ENCODE measurements around the gene RIT2. TPM values are rescaled to one million over a fixed set of nuclear protein-coding genes. Genes with fewer than 3 reads are reported as not detected.

RIT2 gene
- total and polyA plus RNA-seq, 8 donors, result 0.12 TPM; not detected in 7

DNA sequence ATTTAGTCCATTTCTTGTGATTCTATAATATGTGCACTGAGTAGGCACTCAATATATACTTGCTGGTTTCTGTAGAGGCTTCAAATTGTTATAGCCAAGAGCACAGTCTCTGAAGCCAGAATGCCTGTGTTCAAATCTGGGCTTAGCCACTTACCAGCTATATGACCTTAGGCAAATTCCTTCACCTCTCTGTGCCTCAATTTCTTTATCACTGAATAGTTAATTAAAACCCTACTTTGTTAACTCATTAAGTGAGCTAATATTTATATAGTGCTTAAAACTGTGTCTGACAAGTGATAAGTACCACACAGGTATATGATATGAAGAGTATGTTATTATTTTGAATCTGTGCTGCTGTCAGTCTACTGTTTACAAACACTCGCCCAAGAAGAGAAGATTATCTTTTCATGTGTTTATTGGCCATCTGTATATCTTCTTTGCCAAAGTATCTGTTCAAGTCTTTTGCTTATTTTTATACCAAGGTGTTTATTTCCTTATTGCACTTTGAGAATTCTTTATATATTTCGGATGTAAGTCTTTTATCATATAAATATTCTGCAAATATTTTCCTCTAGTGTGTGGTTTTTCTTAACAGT is 1.3 kb upstream of the RIT2 start:
- no peaks in the 10 kb centered on the region for H3K4me1 ChIP-seq
- no peak overlapping the region for H3K27ac ChIP-seq
- intact Hi-C loops (cut with DNase I), result no loop called here
- FAIRE-seq, result no peak
- TF ChIP-seq CTCF (IDR thresholded peaks at IDR 0.05), result no peak
- ATAC-seq, result no peak
- no peak for DNase-seq
- H3K36me3 ChIP-seq, result no peaks in the 10 kb centered on the region
- no peaks in the 10 kb centered on the region for H3K9me3 ChIP-seq
- 37 to 46% methylated on average over 2 of the region's 2 CpGs for WGBS, 2 donors
- peaks cover 0 to 7% (median 0%) of the 10 kb centered on the region in 4 donors for H3K27me3 ChIP-seq
- no peak overlapping the region for H3K4me3 ChIP-seq

DNA sequence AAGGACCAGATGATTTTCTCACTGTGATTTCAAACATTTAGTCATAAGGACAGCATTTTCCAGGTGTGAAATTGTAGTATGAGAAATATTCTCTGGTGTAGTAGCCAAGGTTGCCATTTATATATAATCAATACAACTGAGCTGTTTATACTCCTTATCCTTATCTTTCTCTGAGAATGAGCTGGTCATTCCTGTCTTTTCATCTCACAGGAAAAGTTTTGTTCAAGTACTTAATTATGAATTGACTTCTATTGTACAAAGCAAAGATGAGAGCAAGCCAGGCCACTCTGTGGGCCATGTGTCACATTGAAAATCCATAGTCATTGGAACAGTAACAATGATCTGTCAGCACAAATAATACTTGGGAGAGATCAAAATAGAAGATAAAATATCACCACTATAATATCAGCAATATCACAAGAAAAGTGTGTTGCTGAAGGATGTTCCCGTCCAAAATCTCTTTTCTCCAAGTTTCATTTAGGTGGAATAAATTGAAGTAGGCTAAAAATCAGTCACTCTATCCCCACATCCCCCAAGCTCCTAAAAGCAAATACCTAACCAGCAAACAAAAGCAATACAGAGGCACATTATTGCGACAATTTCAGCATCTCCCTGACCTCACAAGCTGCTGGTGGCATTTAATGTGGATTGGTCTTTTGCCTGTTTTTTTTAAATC is 2.1 kb downstream of the RIT2 start:
- Histone ChIP-seq H3K9me3 (no peaks in the 10 kb centered on the region), H3K4me3 (no peak overlapping the region), H3K4me1 (no peaks in the 10 kb centered on the region), H3K27ac (no peak overlapping the region), H3K27me3 (peaks cover 0 to 2% (median 0%) of the 10 kb centered on the region in 4 donors), H3K36me3 (no peaks in the 10 kb centered on the region)
- TF ChIP-seq CTCF (IDR thresholded peaks at IDR 0.05), result no peak
- WGBS, 2 donors, result 46 to 51% methylated on average over 2 of the region's 2 CpGs
- DNase-seq (no peak), ATAC-seq (no peak), FAIRE-seq (no peak)
- intact Hi-C loops (cut with DNase I), result no loop called here

GRCh38 chr18:43108882-43109281 is 6.6 kb downstream of the RIT2 start:
- DNase-seq (no peak), ATAC-seq (no peak), FAIRE-seq (no peak)
- intact Hi-C loops (cut with DNase I), result no loop called here
- no peak for TF ChIP-seq CTCF (IDR thresholded peaks at IDR 0.05)
- H3K4me1 ChIP-seq, result no peaks in the 10 kb centered on the region
- H3K4me3 ChIP-seq, result no peak overlapping the region
- 42 to 44% methylated on average over 4 of the region's 4 CpGs for WGBS, 2 donors
- no peaks in the 10 kb centered on the region for H3K9me3 ChIP-seq
- H3K36me3 ChIP-seq, result no peaks in the 10 kb centered on the region
- H3K27ac ChIP-seq, result no peak overlapping the region
- no peaks in the 10 kb centered on the region for H3K27me3 ChIP-seq

GRCh38 chr18:43108469-43108868 is 7.0 kb downstream of the RIT2 start:
- Histone ChIP-seq H3K4me3 (no peak overlapping the region), H3K36me3 (no peaks in the 10 kb centered on the region), H3K27ac (no peak overlapping the region), H3K9me3 (no peaks in the 10 kb centered on the region), H3K4me1 (no peaks in the 10 kb centered on the region), H3K27me3 (no peaks in the 10 kb centered on the region)
- ATAC-seq (no peak), FAIRE-seq (no peak), DNase-seq (no peak)
- no peak for TF ChIP-seq CTCF (IDR thresholded peaks at IDR 0.05)
- intact Hi-C loops (cut with DNase I), result no loop called here
- WGBS, 2 donors, result 69 to 79% methylated on average over 4 of the region's 4 CpGs

- WGBS, 2 donors, result 63 to 74% methylated on average over 2 of the region's 2 CpGs
- Histone ChIP-seq H3K4me3 (no peak overlapping the region), H3K36me3 (no peaks in the 10 kb centered on the region), H3K27ac (no peak overlapping the region), H3K4me1 (no peaks in the 10 kb centered on the region), H3K27me3 (no peaks in the 10 kb centered on the region), H3K9me3 (no peaks in the 10 kb centered on the region)
- intact Hi-C loops (cut with DNase I), result no loop called here
- TF ChIP-seq CTCF (IDR thresholded peaks at IDR 0.05), result no peak
- FAIRE-seq (no peak), ATAC-seq (no peak), DNase-seq (no peak)
These were observed 21.8 kb downstream of the RIT2 start for GRCh38 chr18:43093646-43094045.
